T1000 (cell line): ENCODE results near the gene ZKSCAN1.
A peak's percentile ranks its signal among the peaks of the same experiment; 100 is the strongest.

Experiments
- DNase-seq: peaks from one replicate; lab custom pipeline; 2025; ENCODE audit warnings: mixed read lengths; lab: John Stamatoyannopoulos, UW

ZKSCAN1 gene

DNA sequence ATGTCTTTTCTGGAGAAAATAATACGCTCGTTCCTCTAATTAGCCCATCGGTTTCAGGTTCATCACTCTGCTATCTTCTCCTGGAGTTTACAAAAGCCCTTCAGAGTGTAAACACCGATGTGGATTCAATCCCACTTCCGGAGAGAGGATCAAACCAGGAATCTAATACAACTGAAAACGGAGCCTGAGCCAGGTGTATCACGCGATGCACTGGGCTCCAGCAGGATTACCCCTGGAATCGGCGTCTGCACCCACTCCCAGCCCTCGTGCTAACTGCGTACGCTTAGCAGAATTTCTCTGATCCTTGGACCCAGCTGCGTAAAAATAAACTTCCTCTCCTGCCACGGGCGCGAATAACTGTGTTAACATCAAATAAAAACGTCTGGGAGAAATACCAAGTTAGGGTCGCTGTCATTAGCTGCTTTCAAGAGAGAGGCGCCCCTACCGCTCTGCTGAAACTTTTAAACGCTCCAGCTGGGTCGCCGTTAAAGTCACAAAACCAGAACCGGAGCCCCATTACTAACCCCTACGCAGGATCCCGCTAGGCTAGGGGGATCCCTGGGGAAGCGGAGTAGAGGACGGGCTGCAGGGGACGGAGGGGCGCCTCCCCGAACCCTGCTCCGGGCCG is 65.6 kb downstream of the ZKSCAN1 start:
- DNase-seq, result no peak

- peak; percentile 91 for DNase-seq
Observed at GRCh38 chr7:100081535-100082102, 66.2 kb downstream of the ZKSCAN1 start, which contains the start of gene ZNF3. ZNF3 (minus strand) TSS chr7:100081723; CDS start chr7:100077357, 4,366 bp downstream.

DNA sequence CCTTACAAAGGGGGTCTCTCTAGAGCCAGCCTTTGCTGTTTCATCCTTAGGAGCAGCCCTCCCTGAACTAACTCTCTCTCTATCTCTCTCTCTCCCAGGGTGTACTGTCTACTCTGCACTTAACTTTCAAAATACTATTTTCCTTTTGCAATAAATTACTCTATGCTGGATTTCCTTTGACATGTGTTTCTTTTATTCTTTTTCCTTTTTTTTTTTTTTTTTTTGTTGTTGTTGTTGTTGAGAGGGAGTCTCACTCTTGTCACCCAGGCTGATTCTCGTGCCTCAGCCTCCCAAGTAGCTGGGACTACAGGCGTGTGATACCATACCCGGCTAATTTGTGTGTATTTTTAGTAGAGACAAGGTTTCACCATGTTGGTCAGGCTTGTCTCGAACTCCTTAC is 67.6 kb downstream of the ZKSCAN1 start:
- DNase-seq, result no peak

- no peak for DNase-seq
Observed at GRCh38 chr7:100085515-100085914, 70.1 kb downstream of the ZKSCAN1 start.

DNA sequence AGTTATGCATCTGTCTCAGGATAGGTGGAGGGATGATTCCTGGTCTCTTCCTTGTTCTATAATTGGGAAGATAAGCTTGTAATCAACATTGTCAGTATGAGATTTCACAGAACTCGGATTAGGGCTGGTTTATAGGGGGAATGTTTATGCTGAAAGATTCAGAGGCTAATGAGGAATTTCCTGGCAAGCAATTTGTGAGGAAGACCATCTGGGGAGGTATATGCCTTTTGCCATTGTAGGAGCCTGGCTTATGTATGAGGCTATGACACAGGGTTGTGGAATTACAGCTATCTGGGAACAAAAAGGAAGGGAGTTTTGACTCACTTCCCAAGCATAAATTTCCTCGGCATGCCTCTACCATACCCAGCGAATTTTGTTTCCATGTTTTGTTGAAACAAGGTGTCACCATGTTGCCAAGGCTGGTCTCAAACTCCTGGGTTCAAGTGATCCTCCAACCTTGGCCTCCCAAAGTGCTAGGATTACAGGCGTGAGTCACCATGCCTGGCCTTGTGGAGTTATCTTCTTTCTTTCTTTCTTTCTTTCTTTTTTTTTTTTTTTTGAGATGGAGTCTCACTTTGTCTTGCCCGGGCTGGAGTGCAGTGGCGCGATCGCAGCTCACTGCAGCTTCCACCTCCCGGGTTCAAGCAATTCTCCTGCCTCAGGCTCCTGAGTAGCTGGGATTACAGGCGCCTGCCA is 71.8 kb downstream of the ZKSCAN1 start:
- DNase-seq, result peak; percentile 8

DNA sequence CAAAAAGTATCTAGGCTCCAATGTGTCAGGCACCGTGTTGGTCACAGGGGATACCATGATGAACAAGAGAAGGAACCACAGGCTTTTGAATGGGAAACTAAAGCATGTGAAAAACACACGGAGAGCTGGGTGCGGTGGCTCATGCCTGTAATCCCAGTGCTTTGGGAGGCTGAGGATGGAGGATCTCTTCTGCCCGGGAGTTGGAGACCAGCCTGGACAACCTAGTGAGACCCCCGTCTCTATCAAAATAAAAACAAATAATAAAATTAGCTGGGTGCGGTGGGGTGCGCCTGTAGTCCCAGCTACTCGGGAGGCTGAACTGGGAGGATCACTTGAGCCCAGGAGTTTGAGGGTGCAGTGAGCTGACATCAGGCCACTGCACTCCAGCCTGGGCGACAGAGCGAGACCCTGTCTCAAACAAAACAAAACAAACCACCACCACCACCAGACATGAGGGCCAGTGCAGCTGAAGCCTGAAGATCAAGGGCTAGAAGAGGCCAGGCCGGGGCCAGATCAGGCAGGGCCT is 72.8 kb downstream of the ZKSCAN1 start:
- no peak for DNase-seq

GRCh38 chr7:100088621-100089457 is 73.4 kb downstream of the ZKSCAN1 start, which contains the start of gene COPS6:
COPS6 (plus strand) TSS chr7:100088969; CDS start chr7:100088991, 22 bp downstream.
- peak; percentile 42 for DNase-seq

DNA sequence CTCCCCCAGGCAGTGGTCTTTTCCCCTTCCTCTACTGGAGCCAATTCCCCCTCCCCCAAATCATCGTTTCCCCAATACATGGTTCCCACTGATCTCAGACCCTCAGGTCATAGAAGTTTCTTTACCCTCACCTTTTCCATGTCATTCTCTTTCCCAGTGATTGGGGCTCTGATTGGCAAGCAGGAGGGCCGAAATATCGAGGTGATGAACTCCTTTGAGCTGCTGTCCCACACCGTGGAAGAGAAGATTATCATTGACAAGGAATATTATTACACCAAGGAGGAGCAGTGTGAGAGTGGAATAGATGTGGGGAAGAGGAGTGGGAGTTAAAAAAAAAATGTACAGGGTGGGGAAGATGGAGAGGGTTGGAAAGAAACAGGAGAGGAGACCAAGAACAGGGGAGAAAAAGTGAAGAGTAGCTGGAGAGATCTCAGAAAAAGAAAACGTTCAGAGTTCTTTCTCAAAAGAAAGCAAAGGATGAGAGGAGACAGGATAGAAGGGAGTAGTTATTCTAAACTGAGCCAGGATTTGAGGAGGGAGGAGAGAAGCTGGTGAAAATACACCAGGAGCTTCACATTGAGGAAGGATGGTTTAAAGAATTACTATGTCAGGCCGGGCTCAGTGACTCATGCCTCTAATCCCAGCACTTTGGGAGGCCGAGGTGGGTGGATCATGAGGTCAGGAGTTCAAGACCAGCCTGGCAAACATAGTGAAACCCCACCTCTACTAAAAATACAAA is 74.2 kb downstream of the ZKSCAN1 start:
- DNase-seq, result no peak

- no peak for DNase-seq
Observed at GRCh38 chr7:100090527-100091410, 75.4 kb downstream of the ZKSCAN1 start.
